GM12878 (cell line): Measurements from ENCODE around the gene GIMAP7.

ENCODE experiments used
- DPF2 ChIP-seq: fragments of 450-650 bp; IDR thresholded peaks from 2 replicates; pipeline ENCODE4 v1.6.1; 2017; ENCODE audit warnings: mild to moderate bottlenecking
- HDGF ChIP-seq: fragments of 450-650 bp; IDR thresholded peaks from 2 replicates; pipeline ENCODE4 v1.6.1; 2016; ENCODE audit warnings: antibody characterized with exemption
- NBN ChIP-seq: fragments of 450-650 bp; IDR thresholded peaks from 2 replicates; pipeline ENCODE4 v1.6.1; 2016
- NR2C2 ChIP-seq: IDR thresholded peaks from 2 replicates; pipeline ENCODE4 v1.6.1; 2011; ENCODE audit warnings: borderline replicate concordance, low read depth; ENCODE audit not compliant: control insufficient read depth, insufficient read length
- POLR2A ChIP-seq: IDR thresholded peaks from 2 replicates; pipeline ENCODE4 v1.6.1; 2011; ENCODE audit warnings: low read depth, mild to moderate bottlenecking, low read length
- SPI1 ChIP-seq: IDR thresholded peaks from 2 replicates; pipeline ENCODE4 v1.6.1; 2011; ENCODE audit warnings: low read depth, mild to moderate bottlenecking, low read length, moderate library complexity, borderline replicate concordance; ENCODE audit not compliant: insufficient read depth
- TAF1 ChIP-seq: IDR thresholded peaks from 2 replicates; pipeline ENCODE4 v1.6.1; 2011; ENCODE audit warnings: mild to moderate bottlenecking, low read depth, low read length, borderline replicate concordance
- ZNF274 ChIP-seq: IDR thresholded peaks from one replicate; pipeline ENCODE4 v1.8.0; 2011; ENCODE audit not compliant: insufficient read length, insufficient read depth
- TF ChIP-seq, protein P1 (sequence below), 3 experiments: IDR thresholded peaks in 2 of 3; conservative IDR thresholded peaks in 1 of 3; 2 replicates each; pipeline ENCODE4 v1.5.1; 2011; ENCODE audit warnings: low read depth in 3 of 3, low read length in 3 of 3, mild to moderate bottlenecking in 3 of 3, control low read depth in 2 of 3, moderate library complexity in 2 of 3, inconsistent platforms in 1 of 3, mixed read lengths in 1 of 3; ENCODE audit not compliant: control insufficient read depth in 2 of 3, insufficient read depth in 1 of 3; ENCODE audit errors: extremely low read depth in 1 of 3
- TF ChIP-seq, protein P2 (sequence below): IDR thresholded peaks from 2 replicates; pipeline ENCODE4 v1.6.1; 2012; ENCODE audit warnings: low read depth, low read length, improper control_type of control experiment
- TF ChIP-seq, protein P3 (sequence below): fragments of 450-650 bp; IDR thresholded peaks from 2 replicates; pipeline ENCODE4 v1.6.1; 2017; ENCODE audit warnings: antibody characterized with exemption, mild to moderate bottlenecking, moderate library complexity

DNA sequence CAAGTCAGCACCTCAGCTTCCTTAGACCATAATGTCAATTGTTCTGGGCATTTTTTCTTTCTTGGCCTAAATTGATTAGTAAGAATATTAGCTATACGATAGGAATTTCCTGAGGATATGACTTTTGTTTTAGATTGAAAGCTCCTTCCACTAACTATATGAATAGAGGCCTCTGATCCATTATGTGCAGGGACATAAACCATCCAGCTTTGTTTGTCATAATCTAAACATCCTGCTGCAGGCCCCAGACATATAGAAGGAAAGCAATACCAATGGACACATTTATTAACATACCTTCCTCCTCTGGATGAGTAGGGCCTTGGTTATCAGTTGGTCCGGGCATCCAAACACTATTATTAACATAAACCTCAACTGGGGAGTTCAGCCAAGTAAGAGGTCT, 48.2 kb downstream of the GIMAP7 start:
- no peak for TF ChIP-seq SPI1
- TF ChIP-seq, protein P1, sequence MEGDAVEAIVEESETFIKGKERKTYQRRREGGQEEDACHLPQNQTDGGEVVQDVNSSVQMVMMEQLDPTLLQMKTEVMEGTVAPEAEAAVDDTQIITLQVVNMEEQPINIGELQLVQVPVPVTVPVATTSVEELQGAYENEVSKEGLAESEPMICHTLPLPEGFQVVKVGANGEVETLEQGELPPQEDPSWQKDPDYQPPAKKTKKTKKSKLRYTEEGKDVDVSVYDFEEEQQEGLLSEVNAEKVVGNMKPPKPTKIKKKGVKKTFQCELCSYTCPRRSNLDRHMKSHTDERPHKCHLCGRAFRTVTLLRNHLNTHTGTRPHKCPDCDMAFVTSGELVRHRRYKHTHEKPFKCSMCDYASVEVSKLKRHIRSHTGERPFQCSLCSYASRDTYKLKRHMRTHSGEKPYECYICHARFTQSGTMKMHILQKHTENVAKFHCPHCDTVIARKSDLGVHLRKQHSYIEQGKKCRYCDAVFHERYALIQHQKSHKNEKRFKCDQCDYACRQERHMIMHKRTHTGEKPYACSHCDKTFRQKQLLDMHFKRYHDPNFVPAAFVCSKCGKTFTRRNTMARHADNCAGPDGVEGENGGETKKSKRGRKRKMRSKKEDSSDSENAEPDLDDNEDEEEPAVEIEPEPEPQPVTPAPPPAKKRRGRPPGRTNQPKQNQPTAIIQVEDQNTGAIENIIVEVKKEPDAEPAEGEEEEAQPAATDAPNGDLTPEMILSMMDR (IDR thresholded peaks at IDR 0.05 in 2 of 3, conservative IDR thresholded peaks at IDR 0.05 in 1 of 3; ENCODE audit: control insufficient read depth in 2 of 3, extremely low read depth in 1 of 3, insufficient read depth in 1 of 3, low read depth in 3 of 3, low read length in 3 of 3): no peak
- TF ChIP-seq POLR2A: no peak
- no peak for TF ChIP-seq NR2C2
- TF ChIP-seq HDGF: no peak
- TF ChIP-seq, protein P2, sequence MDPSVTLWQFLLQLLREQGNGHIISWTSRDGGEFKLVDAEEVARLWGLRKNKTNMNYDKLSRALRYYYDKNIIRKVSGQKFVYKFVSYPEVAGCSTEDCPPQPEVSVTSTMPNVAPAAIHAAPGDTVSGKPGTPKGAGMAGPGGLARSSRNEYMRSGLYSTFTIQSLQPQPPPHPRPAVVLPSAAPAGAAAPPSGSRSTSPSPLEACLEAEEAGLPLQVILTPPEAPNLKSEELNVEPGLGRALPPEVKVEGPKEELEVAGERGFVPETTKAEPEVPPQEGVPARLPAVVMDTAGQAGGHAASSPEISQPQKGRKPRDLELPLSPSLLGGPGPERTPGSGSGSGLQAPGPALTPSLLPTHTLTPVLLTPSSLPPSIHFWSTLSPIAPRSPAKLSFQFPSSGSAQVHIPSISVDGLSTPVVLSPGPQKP: no peak
- TF ChIP-seq TAF1: no peak
- TF ChIP-seq ZNF274: no peak
- TF ChIP-seq NBN: no peak
- TF ChIP-seq, protein P3, sequence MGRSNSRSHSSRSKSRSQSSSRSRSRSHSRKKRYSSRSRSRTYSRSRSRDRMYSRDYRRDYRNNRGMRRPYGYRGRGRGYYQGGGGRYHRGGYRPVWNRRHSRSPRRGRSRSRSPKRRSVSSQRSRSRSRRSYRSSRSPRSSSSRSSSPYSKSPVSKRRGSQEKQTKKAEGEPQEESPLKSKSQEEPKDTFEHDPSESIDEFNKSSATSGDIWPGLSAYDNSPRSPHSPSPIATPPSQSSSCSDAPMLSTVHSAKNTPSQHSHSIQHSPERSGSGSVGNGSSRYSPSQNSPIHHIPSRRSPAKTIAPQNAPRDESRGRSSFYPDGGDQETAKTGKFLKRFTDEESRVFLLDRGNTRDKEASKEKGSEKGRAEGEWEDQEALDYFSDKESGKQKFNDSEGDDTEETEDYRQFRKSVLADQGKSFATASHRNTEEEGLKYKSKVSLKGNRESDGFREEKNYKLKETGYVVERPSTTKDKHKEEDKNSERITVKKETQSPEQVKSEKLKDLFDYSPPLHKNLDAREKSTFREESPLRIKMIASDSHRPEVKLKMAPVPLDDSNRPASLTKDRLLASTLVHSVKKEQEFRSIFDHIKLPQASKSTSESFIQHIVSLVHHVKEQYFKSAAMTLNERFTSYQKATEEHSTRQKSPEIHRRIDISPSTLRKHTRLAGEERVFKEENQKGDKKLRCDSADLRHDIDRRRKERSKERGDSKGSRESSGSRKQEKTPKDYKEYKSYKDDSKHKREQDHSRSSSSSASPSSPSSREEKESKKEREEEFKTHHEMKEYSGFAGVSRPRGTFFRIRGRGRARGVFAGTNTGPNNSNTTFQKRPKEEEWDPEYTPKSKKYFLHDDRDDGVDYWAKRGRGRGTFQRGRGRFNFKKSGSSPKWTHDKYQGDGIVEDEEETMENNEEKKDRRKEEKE: no peak
- TF ChIP-seq DPF2: no peak
